Measurements from ENCODE around the gene KDM4D. TPM values are rescaled to one million over a fixed set of nuclear protein-coding genes. Genes with fewer than 3 reads are reported as not detected.

KDM4D gene
- total RNA-seq, 1 donor from 2014 or later = 0.93 TPM

GRCh38 chr11:94964934-94965333, 8.6 kb upstream of the KDM4D start:
- FAIRE-seq = no peak
- H3K36me3 Mint-ChIP-seq (ENCODE audit: low read depth, unreplicated experiment) = peaks cover 10% of the 10 kb centered on the region
- no peaks in the 10 kb centered on the region for H3K9me3 Mint-ChIP-seq (ENCODE audit: unreplicated experiment)
- Histone ChIP-seq H3K4me3 (ENCODE audit: insufficient read depth, low read depth, low read length) (no peak overlapping the region), H3K36me3 (ENCODE audit: insufficient read depth, low read length) (peaks cover 75% of the 10 kb centered on the region), H3K27me3 (ENCODE audit: insufficient read depth, low read length) (no peaks in the 10 kb centered on the region), H3K79me2 (ENCODE audit: insufficient read depth, low read length) (no peaks in the 10 kb centered on the region), H3K4me1 (ENCODE audit: insufficient read depth, low read length) (no peaks in the 10 kb centered on the region), H3K27ac (ENCODE audit: low read depth, low read length) (no peak overlapping the region), H4K20me1 (ENCODE audit: insufficient read depth, low read length) (peaks cover 16% of the 10 kb centered on the region), H3K9me3 (ENCODE audit: insufficient read depth, low read depth, low read length) (no peaks in the 10 kb centered on the region), H3K9ac (ENCODE audit: low read length) (no peak overlapping the region), H2AFZ (ENCODE audit: low read depth, low read length) (no peak overlapping the region), H3K4me2 (ENCODE audit: low read length) (no peak overlapping the region)
- no peak for TF ChIP-seq EZH2 (IDR thresholded peaks at IDR 0.05; ENCODE audit: insufficient read depth, low read length)
- TF ChIP-seq CTCF (IDR thresholded peaks at IDR 0.05; ENCODE audit: insufficient read depth, low read depth, low read length) = no peak
- H3K27me3 Mint-ChIP-seq (ENCODE audit: low read depth, unreplicated experiment) = no peaks in the 10 kb centered on the region
- no peak overlapping the region for H3K4me3 Mint-ChIP-seq (ENCODE audit: unreplicated experiment)
- no peak overlapping the region for H3K27ac Mint-ChIP-seq (ENCODE audit: unreplicated experiment)
- no peaks in the 10 kb centered on the region for H3K4me1 Mint-ChIP-seq (ENCODE audit: low read depth, unreplicated experiment)
- DNase-seq (ENCODE audit: low read depth) = no peak

- Histone ChIP-seq H3K4me2 (ENCODE audit: low read length) (no peak overlapping the region), H3K27me3 (ENCODE audit: insufficient read depth, low read length) (no peaks in the 10 kb centered on the region), H3K4me1 (ENCODE audit: insufficient read depth, low read length) (peaks cover 4% of the 10 kb centered on the region), H2AFZ (ENCODE audit: low read depth, low read length) (no peak overlapping the region), H4K20me1 (ENCODE audit: insufficient read depth, low read length) (peaks cover 16% of the 10 kb centered on the region), H3K9me3 (ENCODE audit: insufficient read depth, low read depth, low read length) (no peaks in the 10 kb centered on the region), H3K4me3 (ENCODE audit: insufficient read depth, low read depth, low read length) (no peak overlapping the region), H3K27ac (ENCODE audit: low read depth, low read length) (no peak overlapping the region), H3K36me3 (ENCODE audit: insufficient read depth, low read length) (peaks cover 68% of the 10 kb centered on the region), H3K79me2 (ENCODE audit: insufficient read depth, low read length) (peaks cover 18% of the 10 kb centered on the region), H3K9ac (ENCODE audit: low read length) (peak overlapping the region; percentile 18)
- Mint-ChIP-seq H3K4me1 (ENCODE audit: low read depth, unreplicated experiment) (peaks cover 4% of the 10 kb centered on the region), H3K9me3 (ENCODE audit: unreplicated experiment) (no peaks in the 10 kb centered on the region), H3K4me3 (ENCODE audit: unreplicated experiment) (peak overlapping the region; percentile 27), H3K27ac (ENCODE audit: unreplicated experiment) (no peak overlapping the region), H3K36me3 (ENCODE audit: low read depth, unreplicated experiment) (peaks cover 7% of the 10 kb centered on the region), H3K27me3 (ENCODE audit: low read depth, unreplicated experiment) (no peaks in the 10 kb centered on the region)
- FAIRE-seq (peak; percentile 39), DNase-seq (ENCODE audit: low read depth) (peak; percentile 12)
- TF ChIP-seq EZH2 (IDR thresholded peaks at IDR 0.05; ENCODE audit: insufficient read depth, low read length) (no peak), CTCF (IDR thresholded peaks at IDR 0.05; ENCODE audit: insufficient read depth, low read depth, low read length) (peak; percentile 71)
These were observed 5.1 kb upstream of the KDM4D start for GRCh38 chr11:94968334-94968958.

- Histone ChIP-seq H2AFZ (ENCODE audit: low read depth, low read length) (peak overlapping the region; percentile 97), H3K27me3 (ENCODE audit: insufficient read depth, low read length) (no peaks in the 10 kb centered on the region), H3K4me2 (ENCODE audit: low read length) (peak overlapping the region; percentile 88), H3K4me1 (ENCODE audit: insufficient read depth, low read length) (peaks cover 4% of the 10 kb centered on the region), H3K36me3 (ENCODE audit: insufficient read depth, low read length) (peaks cover 34% of the 10 kb centered on the region), H3K4me3 (ENCODE audit: insufficient read depth, low read depth, low read length) (peak overlapping the region; percentile 94), H3K9me3 (ENCODE audit: insufficient read depth, low read depth, low read length) (no peaks in the 10 kb centered on the region), H3K9ac (ENCODE audit: low read length) (peak overlapping the region; percentile 98), H3K27ac (ENCODE audit: low read depth, low read length) (peak overlapping the region; percentile 88), H4K20me1 (ENCODE audit: insufficient read depth, low read length) (peaks cover 9% of the 10 kb centered on the region), H3K79me2 (ENCODE audit: insufficient read depth, low read length) (peaks cover 18% of the 10 kb centered on the region)
- Mint-ChIP-seq H3K36me3 (ENCODE audit: low read depth, unreplicated experiment) (peaks cover 2% of the 10 kb centered on the region), H3K4me3 (ENCODE audit: unreplicated experiment) (peak overlapping the region; percentile 100), H3K4me1 (ENCODE audit: low read depth, unreplicated experiment) (peaks cover 4% of the 10 kb centered on the region), H3K27ac (ENCODE audit: unreplicated experiment) (peak overlapping the region; percentile 98), H3K27me3 (ENCODE audit: low read depth, unreplicated experiment) (no peaks in the 10 kb centered on the region), H3K9me3 (ENCODE audit: unreplicated experiment) (no peaks in the 10 kb centered on the region)
- no peak for FAIRE-seq
- DNase-seq (ENCODE audit: low read depth) = no peak
- TF ChIP-seq CTCF (IDR thresholded peaks at IDR 0.05; ENCODE audit: insufficient read depth, low read depth, low read length) (no peak), EZH2 (IDR thresholded peaks at IDR 0.05; ENCODE audit: insufficient read depth, low read length) (no peak)
These were observed 810 bp upstream of the KDM4D start for GRCh38 chr11:94972700-94973098.

Measured in astrocyte (in vitro differentiated cells and primary cell).